NCI-H2227 treated with DMSO at 0.1 percent for 48 hours (cell line): ENCODE data around the gene LRRC66.

ENCODE experiments used
- DNase-seq: peaks from one replicate; lab custom pipeline; 2025; lab: John Stamatoyannopoulos, UW

Gene LRRC66

GRCh38 chr4:52014903-52015302 lies 5.3 kb downstream of the LRRC66 start:
- no peak for DNase-seq

GRCh38 chr4:52012651-52013050 lies 7.5 kb downstream of the LRRC66 start:
- DNase-seq, result no peak

- DNase-seq, result no peak
Observed at GRCh38 chr4:52010986-52011385, 9.2 kb downstream of the LRRC66 start.

- DNase-seq, result no peak
Observed at GRCh38 chr4:52006887-52007286, 13.3 kb downstream of the LRRC66 start.

GRCh38 chr4:52005604-52006273 lies 14.4 kb downstream of the LRRC66 start:
- DNase-seq, result no peak

- no peak for DNase-seq
Observed at GRCh38 chr4:52004414-52004813, 15.7 kb downstream of the LRRC66 start.

GRCh38 chr4:52001616-52002015 lies 18.5 kb downstream of the LRRC66 start:
- DNase-seq, result no peak

- no peak for DNase-seq
Observed at GRCh38 chr4:51999250-51999649, 20.9 kb downstream of the LRRC66 start.

GRCh38 chr4:51998837-51999236 lies 21.3 kb downstream of the LRRC66 start:
- DNase-seq, result no peak

- DNase-seq, result no peak
Observed at GRCh38 chr4:51997647-51998046, 22.5 kb downstream of the LRRC66 start.

GRCh38 chr4:51995647-51996220 lies 24.4 kb downstream of the LRRC66 start:
- DNase-seq, result no peak

- no peak for DNase-seq
Observed at GRCh38 chr4:51965862-51966261, 54.3 kb downstream of the LRRC66 start.

GRCh38 chr4:51963841-51964517 lies 56.2 kb downstream of the LRRC66 start:
- DNase-seq, result no peak

- DNase-seq, result no peak
Observed at GRCh38 chr4:51960486-51960885, 59.7 kb downstream of the LRRC66 start.

- no peak for DNase-seq
Observed at GRCh38 chr4:51958199-51958968, 61.8 kb downstream of the LRRC66 start.
